Measurements from ENCODE around the gene FTH1. TPM values are rescaled to one million over a fixed set of nuclear protein-coding genes. Genes with fewer than 3 reads are reported as not detected.

Gene FTH1
- total RNA-seq, 1 donor from 2014 or later: 516 TPM

DNA sequence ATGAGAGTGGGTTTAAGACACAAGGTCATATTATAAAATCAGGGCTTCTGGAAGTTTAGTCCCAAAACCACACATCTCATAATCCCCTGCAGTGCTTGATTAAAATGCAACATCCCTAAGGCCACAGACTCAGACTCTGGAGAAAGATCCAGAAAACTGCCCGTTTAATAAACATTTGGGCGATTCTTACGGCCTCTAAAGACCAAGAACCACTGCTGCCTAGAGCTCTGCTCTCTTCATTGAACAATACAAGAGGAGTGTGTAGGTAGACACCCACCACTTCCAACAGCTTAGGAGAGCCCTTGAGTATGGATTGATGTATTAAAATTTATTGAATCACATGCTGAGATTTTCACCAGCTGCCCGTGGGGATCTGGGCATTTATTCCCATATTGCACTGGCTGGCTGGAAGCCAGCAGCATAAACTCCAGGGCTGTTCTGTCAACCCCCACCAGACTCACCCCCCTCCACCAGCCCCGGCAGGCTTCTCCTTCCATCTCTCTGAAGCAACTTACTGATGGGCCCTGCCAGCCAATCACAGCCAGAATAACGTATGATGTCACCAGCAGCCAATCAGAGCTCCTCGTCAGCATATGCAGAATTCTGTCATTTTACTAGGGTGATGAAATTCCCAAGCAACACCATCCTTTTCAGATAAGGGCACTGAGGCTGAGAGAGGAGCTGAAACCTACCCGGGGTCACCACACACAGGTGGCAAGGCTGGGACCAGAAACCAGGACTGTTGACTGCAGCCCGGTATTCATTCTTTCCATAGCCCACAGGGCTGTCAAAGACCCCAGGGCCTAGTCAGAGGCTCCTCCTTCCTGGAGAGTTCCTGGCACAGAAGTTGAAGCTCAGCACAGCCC is 18.0 kb downstream of the FTH1 start:
- DNase-seq (ENCODE audit: low spot score): peak; percentile 95

DNA sequence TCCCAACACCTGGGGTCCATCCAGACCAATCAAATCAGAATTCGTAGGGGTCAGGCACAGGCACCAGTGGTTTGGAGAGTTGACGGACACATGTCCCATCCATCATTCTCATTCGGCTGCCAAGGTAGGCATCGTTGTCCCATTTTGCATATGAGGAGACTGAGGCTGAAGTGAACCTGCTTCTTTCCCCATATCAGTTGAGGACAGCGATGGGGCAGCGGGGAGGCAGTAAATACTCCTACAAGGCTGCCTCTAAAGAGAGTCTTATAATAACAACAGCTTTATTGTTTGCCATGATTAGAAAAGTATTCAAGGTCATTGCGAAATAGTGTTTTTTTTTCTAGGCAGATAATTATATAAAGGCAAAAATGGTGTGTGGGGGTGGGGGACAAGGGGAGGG is 18.9 kb downstream of the FTH1 start:
- DNase-seq (ENCODE audit: low spot score): no peak

DNA sequence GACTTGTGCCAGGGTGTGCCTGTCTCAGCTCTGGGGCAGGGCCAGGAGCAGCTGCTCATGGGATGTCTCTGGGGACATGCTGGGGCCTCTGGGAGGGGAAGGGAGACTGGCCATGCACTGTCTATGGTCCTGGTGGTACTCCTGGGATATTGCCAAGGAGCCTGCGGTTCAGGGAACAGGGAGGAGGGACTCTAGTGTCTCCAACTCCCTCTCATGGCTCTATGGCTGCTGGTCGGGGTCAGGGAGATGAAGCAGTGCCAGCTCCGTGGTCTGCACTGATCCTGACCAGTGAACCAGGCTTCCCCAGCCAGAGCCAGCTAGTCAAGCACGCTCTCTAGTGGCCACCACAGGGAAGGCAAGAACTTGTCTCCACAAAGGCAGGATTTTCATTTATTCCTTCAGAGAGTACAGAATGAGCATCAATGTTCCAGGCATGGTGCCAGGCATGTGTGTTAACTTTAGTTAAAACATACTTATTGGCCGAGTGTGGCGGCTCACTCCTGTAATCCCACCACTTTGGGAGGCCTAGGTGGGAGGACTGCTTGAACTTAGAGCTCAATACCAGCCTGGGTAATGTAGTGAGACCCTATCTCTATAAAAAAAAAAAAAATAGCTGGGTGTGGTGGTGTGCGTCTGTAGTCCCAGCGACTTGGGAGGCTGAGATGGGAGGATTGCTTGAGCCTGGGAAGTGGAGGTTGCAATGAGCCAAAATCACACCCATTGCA is 19.8 kb downstream of the FTH1 start:
- DNase-seq (ENCODE audit: low spot score): peak; percentile 95

DNA sequence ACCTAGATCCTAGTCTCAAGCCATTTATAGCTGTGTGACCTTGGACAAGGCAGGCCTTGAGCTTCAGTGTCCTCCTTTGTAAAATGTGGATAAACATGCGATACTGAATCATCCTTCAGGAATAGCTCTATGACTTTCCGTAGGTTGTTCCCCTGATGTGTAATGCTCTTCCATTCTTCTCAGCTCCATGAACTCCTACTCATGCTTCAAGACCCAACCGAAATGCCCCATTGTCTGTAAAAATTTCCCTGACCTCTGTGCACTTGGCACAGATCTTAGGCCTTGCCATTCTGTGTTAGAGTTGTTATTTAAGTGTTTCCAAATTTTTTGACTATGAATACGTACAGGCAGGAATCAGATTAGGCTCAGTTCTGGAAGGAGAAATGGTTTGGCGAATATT is 20.5 kb downstream of the FTH1 start:
- no peak for DNase-seq (ENCODE audit: low spot score)

DNA sequence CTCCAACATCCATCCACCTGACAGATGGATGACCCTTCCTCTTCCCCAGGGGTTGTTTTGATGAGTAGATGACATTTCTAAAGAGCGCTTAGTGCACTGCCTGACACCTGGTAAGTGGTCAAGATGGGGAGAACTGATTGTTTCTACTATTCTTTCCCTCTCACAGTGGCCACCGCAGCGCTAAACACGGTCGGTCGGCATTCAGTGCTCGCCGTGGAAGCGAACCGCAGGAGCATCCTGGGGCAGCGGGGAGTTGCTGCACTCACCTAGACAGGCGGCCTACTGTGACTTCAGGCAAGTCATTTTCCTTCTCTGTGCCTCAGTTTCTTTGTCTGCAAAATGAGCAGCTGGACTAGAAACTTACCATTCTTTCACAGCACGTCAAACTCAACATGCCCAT is 22.2 kb downstream of the FTH1 start:
- DNase-seq (ENCODE audit: low spot score): no peak

DNA sequence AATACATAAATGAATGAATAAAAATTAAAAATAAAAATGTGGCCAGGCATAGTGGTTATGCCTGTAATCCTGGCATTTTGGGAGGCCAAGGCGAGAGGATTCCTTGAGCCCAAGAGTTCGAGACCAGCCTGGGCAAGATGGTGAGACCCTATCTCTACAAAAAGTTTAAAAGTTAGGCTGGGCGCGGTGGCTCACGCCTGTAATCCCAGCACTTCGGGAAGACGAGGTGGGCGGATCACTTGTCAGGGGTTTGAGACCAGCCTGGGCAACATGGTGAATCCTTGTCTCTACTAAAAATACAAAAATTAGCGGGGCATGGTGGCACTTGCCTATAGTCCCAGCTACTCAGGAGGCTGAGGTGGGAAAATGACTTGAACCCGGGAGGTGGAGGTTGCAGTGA is 27.0 kb downstream of the FTH1 start:
- DNase-seq (ENCODE audit: low spot score): no peak

DNA sequence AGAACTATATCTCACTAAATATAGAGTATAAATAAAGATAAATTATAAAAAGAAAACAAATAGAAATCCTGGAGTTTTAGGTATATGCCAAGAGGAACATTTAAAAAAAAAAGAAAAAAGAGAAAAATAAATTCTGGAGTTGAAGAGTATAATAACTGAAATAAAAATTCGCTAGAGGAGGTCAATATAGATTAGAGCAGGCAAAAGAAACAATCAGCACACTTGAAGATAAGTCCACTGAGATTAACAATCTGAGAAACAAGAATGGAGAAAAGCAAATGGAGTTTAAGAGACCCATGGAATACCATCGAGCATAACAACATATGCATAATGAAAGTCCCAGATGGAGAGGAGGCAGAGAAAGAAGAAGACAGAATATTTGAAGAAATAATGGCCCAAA is 31.6 kb downstream of the FTH1 start:
- DNase-seq (ENCODE audit: low spot score): no peak

DNA sequence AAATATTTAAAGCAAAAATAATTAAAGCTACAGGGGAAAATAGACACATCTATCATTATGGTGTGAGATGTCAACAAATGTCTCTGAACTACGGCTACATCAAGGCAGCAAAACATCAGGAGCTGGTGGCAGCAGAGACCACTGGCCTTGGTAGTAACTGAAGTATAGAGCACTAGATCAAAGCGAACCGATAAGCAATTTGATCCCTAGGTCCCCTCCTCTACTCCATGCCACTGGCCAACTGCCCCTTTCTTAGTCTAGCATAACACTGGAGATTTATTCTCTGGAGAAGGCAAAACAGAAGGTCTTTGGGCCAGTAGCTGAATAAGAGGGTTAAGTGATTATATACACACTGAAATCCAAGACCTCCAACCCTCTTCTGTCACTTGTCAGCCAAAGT is 36.5 kb downstream of the FTH1 start:
- no peak for DNase-seq (ENCODE audit: low spot score)

DNA sequence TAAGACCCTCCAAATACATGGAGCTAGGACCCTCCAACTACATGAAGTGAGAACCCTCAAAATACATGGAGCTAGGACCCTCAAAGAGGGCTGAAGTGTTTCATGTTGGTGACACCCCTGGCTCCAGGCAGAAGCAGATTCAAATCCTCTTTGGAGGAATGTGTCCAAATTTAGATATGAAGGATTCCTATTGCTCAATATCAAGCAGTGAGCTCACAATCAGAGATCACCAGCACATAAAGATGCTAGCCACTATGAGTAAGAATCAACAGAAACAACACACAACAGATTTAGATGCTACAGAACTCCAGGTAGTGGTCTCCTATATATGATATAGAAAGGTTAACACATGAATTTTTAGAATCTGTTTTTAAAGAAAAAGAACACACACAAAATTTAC is 38.8 kb downstream of the FTH1 start:
- DNase-seq (ENCODE audit: low spot score): no peak

DNA sequence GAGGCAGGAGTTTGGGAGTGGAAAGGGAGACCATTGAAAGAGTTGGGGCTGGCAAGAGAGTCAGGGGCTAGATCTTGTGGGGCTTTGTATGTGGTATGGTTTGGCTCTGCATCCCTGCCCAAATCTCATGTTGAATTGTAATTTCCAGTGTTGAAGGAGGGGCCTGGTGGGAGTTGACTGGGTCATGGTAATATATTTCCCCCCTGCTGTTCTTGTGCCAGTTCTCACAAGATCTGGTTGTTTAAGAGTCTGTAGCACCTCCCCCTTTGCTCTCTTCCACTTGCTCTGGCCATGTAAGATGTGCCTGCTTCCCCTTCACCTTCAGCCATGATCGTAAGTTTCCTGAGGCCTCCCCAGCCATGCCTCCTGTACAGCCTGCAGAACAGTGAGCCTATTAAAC is 39.9 kb downstream of the FTH1 start:
- DNase-seq (ENCODE audit: low spot score): no peak

DNA sequence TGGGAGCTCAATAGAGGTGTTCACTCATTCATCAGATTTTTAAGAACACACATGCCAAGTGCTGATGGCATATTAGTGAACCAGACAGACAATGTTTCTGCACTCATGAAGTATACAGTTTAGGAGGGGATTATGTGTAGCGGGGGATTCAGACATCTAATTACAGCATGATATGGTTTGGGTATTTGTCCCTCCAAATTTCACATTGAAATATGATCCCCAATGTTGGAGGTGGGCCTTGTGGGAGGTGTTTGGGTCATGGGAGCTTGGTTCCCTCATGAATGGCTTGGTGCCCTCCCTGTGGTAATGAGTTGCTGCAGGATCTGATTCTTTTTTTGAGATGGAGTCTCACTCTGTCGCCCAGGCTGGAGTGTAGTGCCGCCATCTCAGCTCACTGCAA is 41.2 kb downstream of the FTH1 start:
- DNase-seq (ENCODE audit: low spot score): no peak

DNA sequence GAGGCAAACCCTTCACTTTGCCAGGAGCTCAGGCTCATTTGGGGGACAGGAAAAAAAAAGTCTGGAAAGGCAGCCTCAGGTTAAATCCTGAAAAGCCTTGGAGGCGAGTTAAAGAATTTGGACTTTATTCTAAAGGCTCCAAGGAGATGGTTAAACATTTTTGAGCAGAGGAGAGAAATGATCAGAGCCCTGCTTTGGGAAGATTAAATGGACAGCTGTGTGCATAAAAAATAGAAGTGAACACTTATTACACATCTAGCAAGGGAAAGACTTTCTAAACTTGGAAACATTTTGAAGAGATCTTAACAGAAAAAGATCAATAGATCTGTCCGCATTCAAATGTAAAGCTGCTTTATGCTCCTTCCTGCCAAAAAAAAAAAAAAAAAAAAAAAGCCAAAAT is 41.7 kb downstream of the FTH1 start:
- DNase-seq (ENCODE audit: low spot score): no peak

DNA sequence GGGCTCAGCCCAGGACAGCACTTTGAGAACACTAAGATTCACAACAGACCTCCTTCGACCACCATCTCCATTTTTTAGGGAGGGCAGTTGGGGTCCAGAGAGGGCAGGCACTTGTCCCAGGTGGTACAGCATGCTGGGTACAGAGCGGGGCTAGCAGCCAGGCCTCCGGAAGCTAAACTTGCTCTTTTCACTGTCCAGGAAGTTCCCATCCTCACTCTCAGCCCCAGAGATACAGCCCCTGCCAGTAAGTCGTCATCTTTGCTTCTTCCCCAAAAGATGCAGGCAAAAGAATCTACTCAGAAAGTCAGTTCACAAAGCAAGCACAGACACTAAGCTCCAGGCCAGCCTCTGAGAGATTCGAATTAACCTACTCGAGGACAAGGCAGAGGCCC is 43.4 kb downstream of the FTH1 start:
- DNase-seq (ENCODE audit: low spot score): peak; percentile 52

DNA sequence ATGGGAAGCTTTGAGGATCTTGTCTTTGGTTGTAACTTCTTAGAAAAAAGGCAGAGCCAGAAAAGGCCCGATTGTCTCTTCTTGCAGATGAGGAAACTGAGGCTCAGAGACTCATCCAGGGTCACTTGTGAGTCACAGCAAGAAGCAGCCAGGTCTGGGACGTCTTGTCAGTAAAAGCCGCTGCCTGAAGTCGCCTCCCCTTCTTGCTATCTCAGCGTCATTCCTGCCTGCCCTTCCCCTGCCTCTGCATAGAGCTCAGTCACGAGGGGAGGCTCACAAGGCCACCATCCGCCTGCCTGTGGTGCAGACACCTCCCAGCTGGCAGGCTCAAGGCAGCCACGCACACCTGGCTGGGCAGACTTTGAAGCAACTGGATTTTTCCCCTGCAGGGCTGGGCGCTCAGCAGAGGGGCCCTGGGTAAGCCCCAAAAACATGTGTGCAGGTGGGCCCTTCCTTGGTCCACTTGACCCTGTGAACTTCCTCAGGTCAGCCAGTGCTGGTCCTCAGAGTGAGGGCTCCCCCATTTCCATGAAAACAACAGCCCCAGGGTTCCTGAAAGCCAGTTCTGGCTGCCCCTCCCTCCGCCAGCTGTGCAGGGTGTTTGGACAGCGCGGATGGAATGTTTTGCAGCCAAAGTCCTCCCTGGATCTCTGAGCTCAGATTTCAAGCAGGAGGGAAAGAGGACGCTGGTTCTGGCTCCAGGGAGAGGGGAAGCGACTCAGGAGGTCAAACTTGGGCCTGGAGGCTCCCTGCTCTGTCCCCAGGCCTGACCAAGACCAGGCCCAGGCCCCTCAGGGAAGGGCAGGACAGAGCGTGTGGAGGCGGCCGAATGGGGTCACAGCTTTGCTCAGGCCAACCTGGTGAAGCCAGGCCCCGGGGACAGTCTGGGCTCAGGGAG is 44.0 kb downstream of the FTH1 start:
- DNase-seq (ENCODE audit: low spot score): peak; percentile 93

DNA sequence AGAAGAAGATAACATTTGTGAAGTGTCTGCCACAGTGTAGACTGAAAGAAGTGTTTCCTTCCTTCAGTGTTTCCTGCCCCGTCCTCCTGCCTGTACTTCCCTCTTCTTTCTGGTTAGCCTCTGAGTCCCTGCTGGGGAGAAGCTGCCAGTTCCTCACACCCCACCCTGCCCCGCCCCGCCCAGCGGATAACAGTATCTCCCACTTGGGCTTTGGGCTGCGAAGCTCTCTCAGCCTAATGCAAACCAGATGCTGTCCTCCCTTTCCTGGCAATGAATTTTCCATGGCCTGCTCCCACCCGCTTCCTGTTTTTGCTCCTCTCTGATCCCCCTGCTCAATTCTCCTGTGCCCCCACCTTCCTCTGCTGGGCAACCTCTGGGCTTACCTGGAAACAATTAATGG is 44.9 kb downstream of the FTH1 start:
- DNase-seq (ENCODE audit: low spot score): peak; percentile 97

DNA sequence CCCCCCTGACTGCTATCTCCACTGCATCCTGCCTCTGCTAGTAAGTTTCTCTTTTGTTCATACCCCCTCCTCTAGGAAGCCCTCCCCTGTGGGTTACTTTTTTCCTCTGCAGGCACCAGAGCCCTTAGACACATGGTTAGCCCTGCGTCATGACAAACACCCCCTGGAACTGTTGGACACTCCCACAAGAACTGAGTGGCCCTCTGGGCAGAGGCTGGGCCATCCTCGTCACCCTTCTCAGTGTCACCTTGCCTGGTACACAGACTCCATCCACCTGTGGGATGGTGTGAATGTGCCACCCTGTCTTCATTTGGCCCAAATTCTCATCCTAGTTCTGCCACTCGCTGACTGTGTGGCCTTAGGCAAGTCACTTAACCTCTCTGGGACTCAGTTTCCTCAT is 46.0 kb downstream of the FTH1 start:
- DNase-seq (ENCODE audit: low spot score): no peak

DNA sequence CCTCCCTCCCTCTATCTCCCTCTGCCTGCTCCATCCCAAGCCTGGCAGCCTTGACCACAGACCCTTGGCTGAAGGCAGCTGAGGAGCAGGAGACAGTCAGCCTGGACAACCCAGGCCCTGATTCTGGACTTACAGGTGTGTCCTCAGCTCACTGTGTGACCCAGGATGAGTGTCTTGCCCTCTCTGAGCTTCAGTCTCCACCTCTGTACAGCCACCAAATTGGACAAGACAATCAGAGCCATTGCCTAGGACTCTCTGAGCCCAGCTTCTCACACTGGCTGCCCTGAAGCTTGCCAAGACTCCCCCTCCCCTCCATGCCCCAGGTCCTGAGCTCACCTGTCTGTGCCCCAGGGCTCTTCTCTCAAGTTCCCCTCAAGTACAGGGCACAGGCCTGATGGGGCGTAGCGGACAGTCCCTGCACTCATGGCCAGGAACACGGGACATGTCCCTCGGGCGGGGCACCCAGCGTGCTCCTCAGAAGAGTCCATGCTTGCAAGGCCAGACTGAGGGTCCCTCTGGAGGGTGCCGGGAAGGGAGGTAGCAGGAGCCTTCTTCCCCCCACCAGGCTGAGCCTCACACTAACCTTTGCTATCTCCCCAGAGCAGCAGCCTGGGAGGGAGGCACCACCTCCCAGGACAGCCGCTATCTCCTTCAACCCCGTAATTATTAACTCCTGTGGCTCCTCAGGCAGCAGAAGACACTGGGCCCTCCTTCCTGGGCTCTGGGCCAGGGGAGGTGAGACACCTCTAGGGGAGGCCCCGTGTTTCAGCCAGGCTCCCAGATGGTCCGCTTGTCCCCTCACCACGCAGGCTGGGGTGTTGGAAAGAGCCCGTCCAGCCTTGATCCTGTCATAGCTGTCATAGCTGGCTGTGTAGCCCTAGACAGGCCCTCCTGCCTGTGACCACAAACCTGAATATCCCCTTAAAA is 47.5 kb downstream of the FTH1 start:
- no peak for DNase-seq (ENCODE audit: low spot score)

DNA sequence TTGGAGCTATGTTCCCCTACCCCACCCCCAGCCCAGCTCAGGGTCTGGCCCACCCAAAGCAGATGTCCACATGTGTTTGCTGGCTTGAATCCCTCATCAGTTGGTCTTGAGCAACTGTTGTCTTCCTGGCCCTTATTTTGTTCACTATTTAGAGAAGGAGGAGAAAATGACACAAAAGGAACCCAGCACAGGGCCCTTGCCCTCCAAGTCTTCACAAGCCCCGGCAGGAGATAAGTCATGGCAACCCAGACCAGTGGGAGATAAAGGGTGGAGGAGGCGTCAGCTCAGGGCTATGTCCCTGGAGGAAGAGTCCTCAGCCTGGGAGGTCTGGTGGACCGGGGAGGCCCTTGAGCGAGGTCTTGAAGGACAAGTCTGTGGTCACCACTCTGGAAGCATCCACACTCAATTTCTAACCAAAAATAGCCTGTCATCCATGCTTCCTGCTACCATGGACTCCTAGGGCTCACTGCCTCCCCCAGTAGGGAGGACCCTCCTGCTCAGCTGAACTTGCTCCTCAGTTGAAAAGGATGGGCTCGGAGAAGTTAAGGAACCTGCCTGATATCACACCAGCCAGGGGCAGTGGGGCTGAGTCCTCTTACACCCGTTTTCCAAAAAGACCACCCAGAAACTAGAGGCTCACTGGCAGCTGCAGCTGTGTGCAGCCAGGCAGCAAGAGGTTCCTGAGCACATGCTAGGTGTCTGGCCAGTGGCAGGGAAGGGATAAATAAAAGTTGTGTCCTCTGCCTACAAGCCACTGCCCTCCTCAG is 48.3 kb downstream of the FTH1 start:
- DNase-seq (ENCODE audit: low spot score): no peak

DNA sequence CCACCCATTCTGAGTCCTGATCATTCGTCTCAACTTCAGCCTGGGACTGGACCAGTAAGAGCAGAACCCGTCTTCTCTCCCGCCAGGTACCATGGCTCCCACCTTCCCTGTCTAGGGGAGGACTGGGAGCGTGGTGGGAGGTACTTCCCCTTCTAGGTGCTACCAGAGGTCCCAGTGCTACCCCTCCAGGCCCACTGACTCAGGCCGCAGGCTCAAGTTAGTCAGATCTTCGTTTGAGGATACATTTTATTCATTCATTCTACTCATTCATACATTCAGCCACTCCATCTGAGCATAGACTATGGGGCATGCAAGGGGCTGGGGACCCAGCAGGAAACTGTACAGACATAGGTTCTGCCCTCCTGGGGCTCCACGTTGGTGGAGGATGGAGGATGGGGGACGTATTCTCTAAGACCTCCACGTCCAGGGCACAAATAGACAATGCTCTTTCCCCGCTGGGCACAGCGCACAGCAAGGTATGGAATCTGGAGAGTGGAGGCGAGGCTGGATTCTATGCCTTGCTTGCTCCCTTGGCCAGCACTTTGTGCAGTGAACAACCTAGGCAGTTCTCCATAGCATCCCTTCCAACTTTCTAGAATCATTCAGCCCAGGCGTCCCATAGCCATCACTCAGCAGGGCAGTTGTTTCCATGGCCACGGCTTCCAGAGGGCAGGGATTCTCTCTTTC is 49.0 kb downstream of the FTH1 start:
- DNase-seq (ENCODE audit: low spot score): no peak
